H9 (cell line): ENCODE data around the gene PRKACB. TPM values are rescaled to one million over a fixed set of nuclear protein-coding genes. Genes with fewer than 3 reads are reported as not detected.

Source experiments
- DNase-seq: peaks from one replicate; pipeline ENCODE4 v3.0.0-alpha.2; 2017
- H2AFZ ChIP-seq: one replicate; pipeline ENCODE4 v1.6.1; 2013; ENCODE audit warnings: mild to moderate bottlenecking, low read length, control low read depth, moderate library complexity
- H2AK5ac ChIP-seq: 2 replicates; pipeline ENCODE4 v1.6.1; 2013; ENCODE audit warnings: low read length, control low read depth, mixed read lengths; ENCODE audit not compliant: insufficient read length
- H2BK120ac ChIP-seq: one replicate; pipeline ENCODE4 v1.6.1; 2013; ENCODE audit warnings: low read depth, mild to moderate bottlenecking, low read length, control low read depth, inconsistent platforms; ENCODE audit not compliant: poor library complexity, severe bottlenecking
- H2BK12ac ChIP-seq: 2 replicates; pipeline ENCODE4 v1.6.1; 2013; ENCODE audit warnings: low read length, control low read depth, mixed read lengths, low read depth; ENCODE audit not compliant: insufficient read length
- H2BK15ac ChIP-seq: 2 replicates; pipeline ENCODE4 v1.6.1; 2013; ENCODE audit warnings: low read depth, low read length, control low read depth
- H2BK20ac ChIP-seq: one replicate; pipeline ENCODE4 v1.6.1; 2013; ENCODE audit warnings: low read depth, mild to moderate bottlenecking, low read length, control low read depth, inconsistent platforms; ENCODE audit not compliant: poor library complexity, severe bottlenecking
- H2BK5ac ChIP-seq: 2 replicates; pipeline ENCODE4 v1.6.1; 2013; ENCODE audit warnings: low read length, control low read depth, mixed read lengths; ENCODE audit not compliant: insufficient read length
- H3K14ac ChIP-seq: 2 replicates; pipeline ENCODE4 v1.6.1; 2013; ENCODE audit warnings: low read length, control low read depth; ENCODE audit not compliant: insufficient read depth
- H3K18ac ChIP-seq: 2 replicates; pipeline ENCODE4 v1.6.1; 2013; ENCODE audit warnings: low read depth, mild to moderate bottlenecking, mixed read lengths, low read length, control low read depth; ENCODE audit not compliant: insufficient read length
- H3K23ac ChIP-seq: 2 replicates; pipeline ENCODE4 v1.6.1; 2013; ENCODE audit warnings: low read length, control low read depth, mixed read lengths, low read depth; ENCODE audit not compliant: insufficient read length
- H3K23me2 ChIP-seq: 2 replicates; pipeline ENCODE4 v1.6.1; 2013; ENCODE audit warnings: low read depth, mild to moderate bottlenecking, mixed read lengths, low read length, control low read depth; ENCODE audit not compliant: insufficient read length, poor library complexity, severe bottlenecking
- H3K27ac ChIP-seq: 2 replicates; pipeline ENCODE4 v1.5.1; 2013; ENCODE audit warnings: low read length, control low read depth, mixed read lengths, low read depth; ENCODE audit not compliant: insufficient read length
- H3K27me3 ChIP-seq: 2 replicates; pipeline ENCODE4 v1.6.1; 2013; ENCODE audit warnings: low read length, control low read depth, inconsistent platforms; ENCODE audit not compliant: insufficient read depth
- H3K4ac ChIP-seq: 2 replicates; pipeline ENCODE4 v1.6.1; 2013; ENCODE audit warnings: low read depth, mild to moderate bottlenecking, control low read depth, inconsistent platforms, low read length, moderate library complexity
- H3K4me1 ChIP-seq: 2 replicates; pipeline ENCODE4 v1.6.1; 2013; ENCODE audit warnings: low read length, control low read depth, inconsistent platforms; ENCODE audit not compliant: insufficient read depth
- H3K4me2 ChIP-seq: 2 replicates; pipeline ENCODE4 v1.6.1; 2013; ENCODE audit warnings: low read length, control low read depth, mixed read lengths; ENCODE audit not compliant: insufficient read length, insufficient read depth
- H3K56ac ChIP-seq: 2 replicates; pipeline ENCODE4 v1.6.1; 2013; ENCODE audit warnings: low read depth, mild to moderate bottlenecking, mixed read lengths, low read length, control low read depth; ENCODE audit not compliant: insufficient read length
- H3K79me1 ChIP-seq: 2 replicates; pipeline ENCODE4 v1.6.1; 2013; ENCODE audit warnings: low read depth, mild to moderate bottlenecking, moderate library complexity, low read length, control low read depth, inconsistent platforms; ENCODE audit not compliant: insufficient read depth, poor library complexity, severe bottlenecking
- H3K79me2 ChIP-seq: 2 replicates; pipeline ENCODE4 v1.6.1; 2013; ENCODE audit warnings: low read length, control low read depth, inconsistent platforms; ENCODE audit not compliant: insufficient read depth
- H3K9ac ChIP-seq: 2 replicates; pipeline ENCODE4 v1.6.1; 2013; ENCODE audit warnings: low read length, control low read depth, mixed read lengths; ENCODE audit not compliant: insufficient read length; ENCODE audit errors: extremely low read depth
- H3K9me3 ChIP-seq: one replicate; pipeline ENCODE4 v1.6.1; 2013; ENCODE audit warnings: low read depth, low read length, inconsistent platforms; ENCODE audit not compliant: control insufficient read depth
- H3T11ph ChIP-seq: one replicate; pipeline ENCODE4 v1.6.1; 2013; ENCODE audit warnings: mild to moderate bottlenecking, low read length, control low read depth, inconsistent platforms
- H4K20me1 ChIP-seq: one replicate; pipeline ENCODE4 v1.6.1; 2013; ENCODE audit not compliant: control insufficient read depth, insufficient read length, insufficient read depth
- H4K5ac ChIP-seq: 2 replicates; pipeline ENCODE4 v1.6.1; 2013; ENCODE audit warnings: low read depth, mild to moderate bottlenecking, mixed read lengths, low read length, control low read depth; ENCODE audit not compliant: insufficient read length
- H4K8ac ChIP-seq: replicated peaks from 2 replicates; pipeline ENCODE4 v1.6.1; 2013; ENCODE audit warnings: low read length, control low read depth, mixed read lengths, low read depth; ENCODE audit not compliant: insufficient read length
- H4K91ac ChIP-seq: 2 replicates; pipeline ENCODE4 v1.6.1; 2013; ENCODE audit warnings: low read depth, mild to moderate bottlenecking, moderate library complexity, mixed read lengths, low read length, control low read depth; ENCODE audit not compliant: insufficient read length
- H3K27ac Mint-ChIP-seq, 3 experiments: 2 replicates in 2 of 3; 3 replicates in 1 of 3; pipeline ENCODE4 v1.8.0; 2020 to 2021; ENCODE audit warnings: mixed read lengths in 3 of 3, mild to moderate bottlenecking in 1 of 3, moderate library complexity in 1 of 3
- H3K27me3 Mint-ChIP-seq: 2 replicates; pipeline ENCODE4 v1.8.0; 2021; ENCODE audit warnings: low read depth, mild to moderate bottlenecking, moderate library complexity, mixed read lengths
- H3K36me3 Mint-ChIP-seq, 3 experiments: 2 replicates in 2 of 3; 3 replicates in 1 of 3; pipeline ENCODE4 v1.8.0; 2020 to 2021; ENCODE audit warnings: low read depth in 3 of 3, mixed read lengths in 3 of 3; ENCODE audit not compliant: insufficient read depth in 1 of 3
- H3K4me1 Mint-ChIP-seq, 2 experiments: 2 replicates each; pipeline ENCODE4 v1.8.0; 2020; ENCODE audit warnings: mixed read lengths in 2 of 2
- H3K4me3 Mint-ChIP-seq, 2 experiments: 2 replicates in 1 of 2; 3 replicates in 1 of 2; pipeline ENCODE4 v1.8.0; 2020 to 2021; ENCODE audit warnings: mild to moderate bottlenecking in 2 of 2, mixed read lengths in 2 of 2, moderate library complexity in 1 of 2
- H3K9me3 Mint-ChIP-seq, 2 experiments: 2 replicates in 1 of 2; 3 replicates in 1 of 2; pipeline ENCODE4 v1.8.0; 2020; ENCODE audit warnings: mild to moderate bottlenecking in 2 of 2, mixed read lengths in 2 of 2, moderate library complexity in 1 of 2
- total RNA-seq: library from RNA; stranded (reverse); gene quantifications from 2 replicates; pipeline ENCODE4 v1.2.1, GENCODE V29; 2021
- TF ChIP-seq, protein P1 (sequence below): fragments of 200-600 bp; sonication (generic); conservative IDR thresholded peaks from 3 replicates; pipeline ENCODE4 v1.8.0; 2021; ENCODE audit warnings: antibody characterized with exemption, mild to moderate bottlenecking

The PRKACB gene
- total RNA-seq, 1 experiment from 2014 or later: 20.7 TPM

- no peaks in the 10 kb centered on the region for H3K4me1 ChIP-seq
- H3K18ac ChIP-seq: no peak overlapping the region
- H4K8ac ChIP-seq: no peak overlapping the region
- H4K5ac ChIP-seq: no peak overlapping the region
- TF ChIP-seq, protein P1, sequence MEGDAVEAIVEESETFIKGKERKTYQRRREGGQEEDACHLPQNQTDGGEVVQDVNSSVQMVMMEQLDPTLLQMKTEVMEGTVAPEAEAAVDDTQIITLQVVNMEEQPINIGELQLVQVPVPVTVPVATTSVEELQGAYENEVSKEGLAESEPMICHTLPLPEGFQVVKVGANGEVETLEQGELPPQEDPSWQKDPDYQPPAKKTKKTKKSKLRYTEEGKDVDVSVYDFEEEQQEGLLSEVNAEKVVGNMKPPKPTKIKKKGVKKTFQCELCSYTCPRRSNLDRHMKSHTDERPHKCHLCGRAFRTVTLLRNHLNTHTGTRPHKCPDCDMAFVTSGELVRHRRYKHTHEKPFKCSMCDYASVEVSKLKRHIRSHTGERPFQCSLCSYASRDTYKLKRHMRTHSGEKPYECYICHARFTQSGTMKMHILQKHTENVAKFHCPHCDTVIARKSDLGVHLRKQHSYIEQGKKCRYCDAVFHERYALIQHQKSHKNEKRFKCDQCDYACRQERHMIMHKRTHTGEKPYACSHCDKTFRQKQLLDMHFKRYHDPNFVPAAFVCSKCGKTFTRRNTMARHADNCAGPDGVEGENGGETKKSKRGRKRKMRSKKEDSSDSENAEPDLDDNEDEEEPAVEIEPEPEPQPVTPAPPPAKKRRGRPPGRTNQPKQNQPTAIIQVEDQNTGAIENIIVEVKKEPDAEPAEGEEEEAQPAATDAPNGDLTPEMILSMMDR: no peak
- no peak overlapping the region for H3T11ph ChIP-seq
- no peaks in the 10 kb centered on the region for H3K27me3 ChIP-seq
- H3K9me3 ChIP-seq: no peaks in the 10 kb centered on the region
- H2AFZ ChIP-seq: no peak overlapping the region
- H3K9ac ChIP-seq: no peak overlapping the region
- no peak overlapping the region for H2BK5ac ChIP-seq
- H2AK5ac ChIP-seq: no peak overlapping the region
- H3K27me3 Mint-ChIP-seq: no peaks in the 10 kb centered on the region
- no peak overlapping the region for H2BK15ac ChIP-seq
- no peak for DNase-seq
- no peak overlapping the region; a peak in 1 of 7 replicates for H3K27ac Mint-ChIP-seq
- H3K56ac ChIP-seq: no peak overlapping the region
- H3K4me3 Mint-ChIP-seq: no peak overlapping the region
- H3K23me2 ChIP-seq: no peaks in the 10 kb centered on the region
- no peak overlapping the region for H3K4me2 ChIP-seq
- no peak overlapping the region for H4K91ac ChIP-seq
- H3K79me1 ChIP-seq: no peaks in the 10 kb centered on the region
- H2BK120ac ChIP-seq: no peak overlapping the region
- no peak overlapping the region for H3K23ac ChIP-seq
- H3K14ac ChIP-seq: no peak overlapping the region
- peaks cover 0 to 20% (median 17%) of the 10 kb centered on the region in 3 experiments; a peak in 5 of 7 replicates for H3K36me3 Mint-ChIP-seq
- H3K4ac ChIP-seq: no peak overlapping the region
- H2BK12ac ChIP-seq: no peak overlapping the region
- H3K27ac ChIP-seq: no peak overlapping the region
- H3K9me3 Mint-ChIP-seq: peaks cover 3 to 12% of the 10 kb centered on the region in 2 experiments
- peaks cover 0 to 11% of the 10 kb centered on the region in 2 experiments; a peak in 2 of 4 replicates for H3K4me1 Mint-ChIP-seq
- H3K79me2 ChIP-seq: no peaks in the 10 kb centered on the region; the same call in 1 of the 2 replicates
- no peaks in the 10 kb centered on the region for H4K20me1 ChIP-seq
- no peak overlapping the region for H2BK20ac ChIP-seq
Measured at GRCh38 chr1:84096176-84096575, 47.9 kb upstream of the PRKACB start.
